GM06990 (cell line): Measurements from ENCODE around the gene RAB11A.

ENCODE experiments used
- DNase-seq: peaks from one replicate; pipeline ENCODE4 v3.0.0-alpha.2; 2011; ENCODE audit not compliant: insufficient read length; ENCODE audit errors: extremely low read depth
- H3K27me3 ChIP-seq: replicated peaks from 2 replicates; pipeline ENCODE4 v1.6.0; 2011; ENCODE audit warnings: low read length; ENCODE audit not compliant: control insufficient read depth, insufficient read depth
- H3K36me3 ChIP-seq: 2 replicates; pipeline ENCODE4 v1.5.1; 2011; ENCODE audit warnings: low read length; ENCODE audit not compliant: control insufficient read depth, insufficient read depth
- H3K4me3 ChIP-seq: replicated peaks from 2 replicates; pipeline ENCODE4 v1.5.1; 2011; ENCODE audit warnings: low read depth, mild to moderate bottlenecking, control low read depth, low read length
- CTCF ChIP-seq: IDR thresholded peaks from 2 replicates; pipeline ENCODE4 v1.5.1; 2011; ENCODE audit warnings: low read length, control low read depth, mild to moderate bottlenecking, inconsistent platforms; ENCODE audit not compliant: insufficient read depth, poor library complexity, severe bottlenecking

The RAB11A gene

GRCh38 chr15:65839354-65839901 lies 29.9 kb upstream of the RAB11A start:
- DNase-seq: no peak
- no peaks in the 10 kb centered on the region for H3K27me3 ChIP-seq
- TF ChIP-seq CTCF: no peak
- no peaks in the 10 kb centered on the region for H3K36me3 ChIP-seq
- no peak overlapping the region for H3K4me3 ChIP-seq

- no peak for TF ChIP-seq CTCF
- Histone ChIP-seq H3K4me3 (no peak overlapping the region), H3K27me3 (no peaks in the 10 kb centered on the region), H3K36me3 (no peaks in the 10 kb centered on the region)
- DNase-seq: no peak
These were observed 29.3 kb upstream of the RAB11A start for GRCh38 chr15:65839985-65840384.

DNA sequence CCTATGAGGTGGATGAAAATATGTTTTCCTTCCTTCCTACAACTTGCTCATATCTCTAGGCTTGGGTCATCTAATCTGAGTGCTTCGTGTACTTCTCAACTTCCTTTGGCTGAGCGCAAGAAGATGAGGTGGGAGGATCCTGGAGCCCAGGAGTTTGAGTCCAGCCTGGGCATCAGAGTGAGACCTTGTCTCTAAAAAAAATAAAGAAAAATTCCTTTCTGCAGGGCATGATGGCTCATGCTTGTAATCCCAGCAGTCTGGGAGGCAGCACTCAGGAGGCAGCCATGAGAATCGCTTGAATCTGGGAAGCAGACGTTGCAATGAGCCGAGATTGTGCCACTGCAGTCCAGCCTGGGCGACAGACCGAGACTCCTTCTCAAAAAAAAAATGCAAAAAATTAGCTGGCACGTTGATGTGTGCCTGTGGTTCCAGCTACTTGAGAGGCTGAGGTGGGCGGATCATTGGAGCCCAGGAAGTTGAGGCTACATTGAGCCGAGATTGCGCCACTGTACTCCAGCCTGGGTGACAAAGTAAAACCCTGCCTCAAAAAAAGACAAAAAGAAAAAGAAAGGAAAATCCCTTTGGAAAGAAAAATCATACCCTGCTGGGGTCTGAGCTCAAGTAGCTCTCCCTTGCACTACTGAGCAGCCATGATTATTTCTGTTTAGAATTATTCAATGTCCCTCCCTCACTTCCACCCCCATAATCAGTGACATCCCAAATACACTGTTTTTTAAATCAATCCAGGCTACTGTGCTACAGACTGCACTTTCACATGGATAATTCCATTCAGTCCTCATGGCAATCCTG lies 28.0 kb upstream of the RAB11A start:
- Histone ChIP-seq H3K36me3 (no peaks in the 10 kb centered on the region), H3K4me3 (no peak overlapping the region), H3K27me3 (no peaks in the 10 kb centered on the region)
- DNase-seq: no peak
- TF ChIP-seq CTCF: no peak

- Histone ChIP-seq H3K36me3 (no peaks in the 10 kb centered on the region), H3K4me3 (no peak overlapping the region), H3K27me3 (no peaks in the 10 kb centered on the region)
- no peak for TF ChIP-seq CTCF
- DNase-seq: no peak
These were observed 23.3 kb upstream of the RAB11A start for GRCh38 chr15:65845826-65846519.

- TF ChIP-seq CTCF: no peak
- Histone ChIP-seq H3K4me3 (no peak overlapping the region), H3K36me3 (no peaks in the 10 kb centered on the region), H3K27me3 (no peaks in the 10 kb centered on the region)
- DNase-seq: no peak
These were observed 21.3 kb upstream of the RAB11A start for GRCh38 chr15:65847989-65848388.
